Kidney (tissue), 14 donors: ENCODE data around the gene ULBP2. TPM values are rescaled to one million over a fixed set of nuclear protein-coding genes. Genes with fewer than 3 reads are reported as not detected.

Source experiments
- DNase-seq, 5 donors: peaks; one replicate each; pipeline ENCODE4 v3.0.0-alpha.2; 2013 to 2020
- FAIRE-seq: peaks from 2 replicates; lab custom pipeline; 2012; peaks lifted over from hg19 to GRCh38; lab: Jason Lieb, UNC
- H3K27ac ChIP-seq, 2 donors: one replicate each; pipeline ENCODE4 v1.7.0; 2013; ENCODE audit warnings: low read depth in 2 of 2, low read length in 2 of 2, inconsistent platforms in 1 of 2
- H3K27me3 ChIP-seq: one replicate; pipeline ENCODE4 v1.7.1; 2013; ENCODE audit warnings: low read length, inconsistent platforms; ENCODE audit not compliant: control insufficient read depth, insufficient read depth
- H3K36me3 ChIP-seq, 3 donors: one replicate each; pipeline versions ENCODE4 v1.7.0 to v1.7.1; 2013; ENCODE audit warnings: low read length in 3 of 3, control low read depth in 1 of 3, inconsistent platforms in 1 of 3; ENCODE audit not compliant: insufficient read depth in 3 of 3, control insufficient read depth in 2 of 3
- H3K4me1 ChIP-seq, 3 donors: one replicate each; pipeline versions ENCODE4 v1.7.0 to v1.7.1; 2013; ENCODE audit warnings: low read length in 3 of 3, inconsistent platforms in 1 of 3, low read depth in 1 of 3; ENCODE audit not compliant: control insufficient read depth in 2 of 3, insufficient read depth in 2 of 3
- H3K4me3 ChIP-seq, 3 donors: one replicate each; pipeline versions ENCODE4 v1.7.0 to v1.8.1; 2013; ENCODE audit warnings: low read length in 3 of 3, control low read depth in 1 of 3, inconsistent platforms in 1 of 3
- H3K9ac ChIP-seq, 3 donors: one replicate each; pipeline versions ENCODE4 v1.7.0 to v1.7.1; 2013; ENCODE audit warnings: low read length in 3 of 3, control low read depth in 1 of 3, inconsistent platforms in 1 of 3
- H3K9me3 ChIP-seq, 3 donors: one replicate each; pipeline versions ENCODE4 v1.7.0 to v1.7.1; 2013; ENCODE audit warnings: low read length in 3 of 3, control low read depth in 1 of 3, inconsistent platforms in 1 of 3; ENCODE audit not compliant: control insufficient read depth in 2 of 3, insufficient read depth in 1 of 3
- CTCF ChIP-seq: IDR thresholded peaks from 3 replicates; pipeline ENCODE4 v1.5.1; 2012; ENCODE audit warnings: mild to moderate bottlenecking, moderate library complexity, borderline replicate concordance; ENCODE audit not compliant: insufficient read depth; ENCODE audit errors: extremely low read depth
- intact Hi-C: fragments of 100-400 bp; cut with DNase I; formaldehyde crosslinking; loops from one replicate; pipeline ENCODE4 v1.11.1; 2022
- polyA plus RNA-seq: library from polyadenylated mRNA; stranded (reverse); fragments of 350-450 nt; fragmentation: Illumina TruSeq; extraction: RNeasy Lipid Tissue Mini Kit (QIAGEN cat#74804); gene quantifications from one replicate; pipeline ENCODE4 v1.2.3, GENCODE V29; 2014; ENCODE audit warnings: low read depth, low replicate concordance; ENCODE audit not compliant: insufficient read depth
- total RNA-seq: library from RNA; stranded (reverse); fragmentation: NEBNext Ultra II Directional; extraction: Animal tissue kit (Norgen Biotek cat#: 25700); gene quantifications from one replicate; pipeline ENCODE4 v1.2.1, GENCODE V29; 2021
- donor health status: control.
- donor health status: control.
- donor health status: control.
- donor health status: control.
- donor health status: control.
- donor health status: DM: yes; HTN: yes; CAD: no.
- donor health status: Normal renal cell carcinoma (clear cell type).

The ULBP2 gene
- total and polyA plus RNA-seq, 2 donors from 2014 or later: 1.3 to 2.5 TPM

GRCh38 chr6:149931501-149931900 lies 10.3 kb upstream of the ULBP2 start:
- Histone ChIP-seq H3K4me1 (no peaks in the 10 kb centered on the region), H3K9ac (no peak overlapping the region), H3K27me3 (peaks cover 24% of the 10 kb centered on the region), H3K9me3 (no peaks in the 10 kb centered on the region), H3K36me3 (no peaks in the 10 kb centered on the region), H3K27ac (no peak overlapping the region), H3K4me3 (no peak overlapping the region)
- no peak for TF ChIP-seq CTCF
- no peak for FAIRE-seq
- DNase-seq: peak in 1 of 5 donors; percentile 18
- intact Hi-C loops: loop anchor here (5.0 kb wide), 1 partner anchor 86 kb away; no protein-coding TSS in a partner anchor

GRCh38 chr6:149933036-149933435 lies 8.8 kb upstream of the ULBP2 start:
- H3K27me3 ChIP-seq: peaks cover 35% of the 10 kb centered on the region
- no peaks in the 10 kb centered on the region for H3K4me1 ChIP-seq
- FAIRE-seq (no peak), DNase-seq (peak in 1 of 5 donors; percentile 23)
- no peak overlapping the region for H3K4me3 ChIP-seq
- H3K36me3 ChIP-seq: no peaks in the 10 kb centered on the region
- no peak overlapping the region for H3K27ac ChIP-seq
- intact Hi-C loops: loop anchor here (5.0 kb wide), 1 partner anchor 84 kb away; no protein-coding TSS in a partner anchor
- TF ChIP-seq CTCF: no peak
- H3K9me3 ChIP-seq: no peaks in the 10 kb centered on the region
- no peak overlapping the region for H3K9ac ChIP-seq

- DNase-seq (peak in 1 of 5 donors; percentile 15), FAIRE-seq (no peak)
- Histone ChIP-seq H3K9ac (no peak overlapping the region), H3K27me3 (peaks cover 37% of the 10 kb centered on the region), H3K4me3 (no peak overlapping the region), H3K36me3 (no peaks in the 10 kb centered on the region), H3K9me3 (no peaks in the 10 kb centered on the region), H3K4me1 (peaks cover 0 to 4% (median 0%) of the 10 kb centered on the region in 3 donors), H3K27ac (no peak overlapping the region)
- intact Hi-C loops: loop anchor here (5.0 kb wide), 1 partner anchor 84 kb away; no protein-coding TSS in a partner anchor
- TF ChIP-seq CTCF: no peak
These were observed 8.4 kb upstream of the ULBP2 start for GRCh38 chr6:149933461-149933860.
